Endothelial cell (in vitro differentiated cells): ENCODE results near the gene EPC2. TPM values are rescaled to one million over a fixed set of nuclear protein-coding genes. Genes with fewer than 3 reads are reported as not detected.

ENCODE experiments used
- DNase-seq: peaks from one replicate; pipeline ENCODE4 v3.0.0; 2021; ENCODE audit warnings: low spot score
- H3K27ac Mint-ChIP-seq: one replicate; pipeline ENCODE4 v1.8.0; 2021; ENCODE audit warnings: mixed read lengths, inconsistent platforms; ENCODE audit not compliant: unreplicated experiment
- H3K27me3 Mint-ChIP-seq: one replicate; pipeline ENCODE4 v1.8.0; 2021; ENCODE audit warnings: mild to moderate bottlenecking, moderate library complexity, mixed read lengths, inconsistent platforms; ENCODE audit not compliant: unreplicated experiment
- H3K36me3 Mint-ChIP-seq: one replicate; pipeline ENCODE4 v1.8.0; 2021; ENCODE audit warnings: mild to moderate bottlenecking, low read depth, mixed read lengths, inconsistent platforms; ENCODE audit not compliant: unreplicated experiment
- H3K4me1 Mint-ChIP-seq: one replicate; pipeline ENCODE4 v1.8.0; 2021; ENCODE audit warnings: mild to moderate bottlenecking, mixed read lengths, inconsistent platforms; ENCODE audit not compliant: unreplicated experiment
- H3K4me3 Mint-ChIP-seq: one replicate; pipeline ENCODE4 v1.8.0; 2021; ENCODE audit warnings: mild to moderate bottlenecking, mixed read lengths, inconsistent platforms; ENCODE audit not compliant: unreplicated experiment
- H3K9me3 Mint-ChIP-seq: one replicate; pipeline ENCODE4 v1.8.0; 2021; ENCODE audit warnings: mixed read lengths, inconsistent platforms; ENCODE audit not compliant: unreplicated experiment
- CTCF ChIP-seq: fragments of 200-600 bp; sonication (generic); IDR thresholded peaks from one replicate; pipeline ENCODE4 v1.5.0; 2021; ENCODE audit warnings: antibody characterized with exemption; ENCODE audit not compliant: unreplicated experiment
- total RNA-seq: library from RNA; stranded (reverse); fragmentation: NEBNext Ultra II Directional; extraction: Animal tissue kit (Norgen Biotek cat#: 25700); gene quantifications from one replicate; pipeline ENCODE4 v1.2.1, GENCODE V29; 2021; ENCODE audit not compliant: unreplicated experiment

Gene EPC2
- total RNA-seq, 1 donor from 2014 or later, result 31.4 TPM

- no peak overlapping the region for H3K27ac Mint-ChIP-seq
- TF ChIP-seq CTCF, result no peak
- H3K36me3 Mint-ChIP-seq, result peaks cover 4% of the 10 kb centered on the region
- H3K27me3 Mint-ChIP-seq, result peaks cover 1% of the 10 kb centered on the region
- DNase-seq, result no peak
- no peak overlapping the region for H3K4me3 Mint-ChIP-seq
- no peaks in the 10 kb centered on the region for H3K9me3 Mint-ChIP-seq
- peaks cover 12% of the 10 kb centered on the region for H3K4me1 Mint-ChIP-seq
Observed at GRCh38 chr2:148650881-148651280, 6.3 kb downstream of the EPC2 start.

- no peak for TF ChIP-seq CTCF
- no peaks in the 10 kb centered on the region for H3K9me3 Mint-ChIP-seq
- no peak overlapping the region for H3K27ac Mint-ChIP-seq
- DNase-seq, result no peak
- peaks cover 9% of the 10 kb centered on the region for H3K4me1 Mint-ChIP-seq
- peaks cover 1% of the 10 kb centered on the region for H3K27me3 Mint-ChIP-seq
- no peak overlapping the region for H3K4me3 Mint-ChIP-seq
- H3K36me3 Mint-ChIP-seq, result no peaks in the 10 kb centered on the region
Observed at GRCh38 chr2:148651972-148652371, 7.4 kb downstream of the EPC2 start.

- no peak for TF ChIP-seq CTCF
- peaks cover 9% of the 10 kb centered on the region for H3K4me1 Mint-ChIP-seq
- H3K9me3 Mint-ChIP-seq, result no peaks in the 10 kb centered on the region
- no peaks in the 10 kb centered on the region for H3K36me3 Mint-ChIP-seq
- H3K27me3 Mint-ChIP-seq, result peaks cover 1% of the 10 kb centered on the region
- H3K27ac Mint-ChIP-seq, result no peak overlapping the region
- no peak for DNase-seq
- no peak overlapping the region for H3K4me3 Mint-ChIP-seq
Observed at GRCh38 chr2:148653437-148653836, 8.9 kb downstream of the EPC2 start.

GRCh38 chr2:148654435-148654834, 9.9 kb downstream of the EPC2 start:
- H3K4me3 Mint-ChIP-seq, result no peak overlapping the region
- peaks cover 14% of the 10 kb centered on the region for H3K4me1 Mint-ChIP-seq
- H3K27me3 Mint-ChIP-seq, result peaks cover 1% of the 10 kb centered on the region
- no peaks in the 10 kb centered on the region for H3K36me3 Mint-ChIP-seq
- no peak for TF ChIP-seq CTCF
- no peak overlapping the region for H3K27ac Mint-ChIP-seq
- no peaks in the 10 kb centered on the region for H3K9me3 Mint-ChIP-seq
- DNase-seq, result no peak

- H3K4me1 Mint-ChIP-seq, result peaks cover 21% of the 10 kb centered on the region
- H3K27ac Mint-ChIP-seq, result no peak overlapping the region
- no peaks in the 10 kb centered on the region for H3K9me3 Mint-ChIP-seq
- no peak overlapping the region for H3K4me3 Mint-ChIP-seq
- H3K27me3 Mint-ChIP-seq, result peaks cover 1% of the 10 kb centered on the region
- no peak for TF ChIP-seq CTCF
- no peak for DNase-seq
- no peaks in the 10 kb centered on the region for H3K36me3 Mint-ChIP-seq
Observed at GRCh38 chr2:148656516-148656915, 12.0 kb downstream of the EPC2 start.
